MM.1S (cell line): ENCODE data around the gene SYT2.

Source experiments
- DNase-seq: peaks from one replicate; pipeline ENCODE4 v3.0.0-alpha.2; 2015
- H2AFZ ChIP-seq: fragments of 300-600 bp; sonication (generic); 2 replicates; pipeline ENCODE4 v1.6.0; 2016; ENCODE audit warnings: antibody characterized with exemption, low read length
- H3F3A ChIP-seq: fragments of 300-600 bp; sonication (generic); 2 replicates; pipeline ENCODE4 v1.6.1; 2016; ENCODE audit warnings: mild to moderate bottlenecking, antibody characterized with exemption, low read length, moderate library complexity, mixed read lengths; ENCODE audit not compliant: insufficient read depth
- H3K27ac ChIP-seq: fragments of 300-600 bp; sonication (generic); 2 replicates; pipeline ENCODE4 v1.5.1; 2016; ENCODE audit warnings: mild to moderate bottlenecking, low read length
- H3K27me3 ChIP-seq: fragments of 300-600 bp; sonication (generic); replicated peaks from 2 replicates; pipeline ENCODE4 v1.6.0; 2016; ENCODE audit warnings: low read length; ENCODE audit not compliant: insufficient read depth
- H3K36me3 ChIP-seq: fragments of 300-600 bp; sonication (generic); replicated peaks from 2 replicates; pipeline ENCODE4 v1.6.1; 2016; ENCODE audit warnings: mild to moderate bottlenecking, low read length, mixed read lengths; ENCODE audit not compliant: insufficient read depth
- H3K4me1 ChIP-seq: fragments of 300-600 bp; sonication (generic); 2 replicates; pipeline ENCODE4 v1.6.1; 2016; ENCODE audit warnings: low read length, mixed read lengths
- H3K4me2 ChIP-seq: fragments of 300-600 bp; sonication (generic); 2 replicates; pipeline ENCODE4 v1.6.0; 2016; ENCODE audit warnings: low read depth, low read length
- H3K4me3 ChIP-seq: fragments of 300-600 bp; sonication (generic); 2 replicates; pipeline ENCODE4 v1.5.1; 2016; ENCODE audit warnings: low read length, mixed read lengths
- H3K79me2 ChIP-seq: fragments of 300-600 bp; sonication (generic); 2 replicates; pipeline ENCODE4 v1.6.1; 2016; ENCODE audit warnings: mixed run types, low read length, mixed read lengths
- H3K9ac ChIP-seq: fragments of 300-600 bp; sonication (generic); 2 replicates; pipeline ENCODE4 v1.6.1; 2016; ENCODE audit warnings: low read length, mixed read lengths
- H3K9me2 ChIP-seq: fragments of 300-600 bp; sonication (generic); replicated peaks from 2 replicates; pipeline ENCODE4 v1.6.1; 2016; ENCODE audit warnings: mild to moderate bottlenecking, low read length, mixed read lengths; ENCODE audit not compliant: insufficient read depth
- H3K9me3 ChIP-seq: fragments of 300-600 bp; sonication (generic); replicated peaks from 2 replicates; pipeline ENCODE4 v1.6.1; 2016; ENCODE audit warnings: mild to moderate bottlenecking, low read length, mixed read lengths; ENCODE audit not compliant: insufficient read depth
- H4K20me1 ChIP-seq: fragments of 300-600 bp; sonication (generic); 2 replicates; pipeline ENCODE4 v1.6.1; 2016; ENCODE audit warnings: mild to moderate bottlenecking, low read length, moderate library complexity, mixed read lengths; ENCODE audit not compliant: insufficient read depth
- EZH2 ChIP-seq: fragments of 300-600 bp; sonication (generic); optimal IDR thresholded peaks from 2 replicates; pipeline ENCODE3; 2017; ENCODE audit warnings: low read depth, mild to moderate bottlenecking, antibody characterized with exemption, low read length, mixed read lengths
- EZH2phosphoT487 ChIP-seq: fragments of 300-600 bp; sonication (generic); IDR thresholded peaks from 2 replicates; pipeline ENCODE4 v1.6.1; 2018; ENCODE audit warnings: antibody characterized with exemption, low read length
- TF ChIP-seq, protein P1 (sequence below): fragments of 300-600 bp; sonication (generic); IDR thresholded peaks from 2 replicates; pipeline ENCODE4 v1.5.1; 2016; ENCODE audit warnings: antibody characterized with exemption, low read length, mixed read lengths

Gene SYT2

DNA sequence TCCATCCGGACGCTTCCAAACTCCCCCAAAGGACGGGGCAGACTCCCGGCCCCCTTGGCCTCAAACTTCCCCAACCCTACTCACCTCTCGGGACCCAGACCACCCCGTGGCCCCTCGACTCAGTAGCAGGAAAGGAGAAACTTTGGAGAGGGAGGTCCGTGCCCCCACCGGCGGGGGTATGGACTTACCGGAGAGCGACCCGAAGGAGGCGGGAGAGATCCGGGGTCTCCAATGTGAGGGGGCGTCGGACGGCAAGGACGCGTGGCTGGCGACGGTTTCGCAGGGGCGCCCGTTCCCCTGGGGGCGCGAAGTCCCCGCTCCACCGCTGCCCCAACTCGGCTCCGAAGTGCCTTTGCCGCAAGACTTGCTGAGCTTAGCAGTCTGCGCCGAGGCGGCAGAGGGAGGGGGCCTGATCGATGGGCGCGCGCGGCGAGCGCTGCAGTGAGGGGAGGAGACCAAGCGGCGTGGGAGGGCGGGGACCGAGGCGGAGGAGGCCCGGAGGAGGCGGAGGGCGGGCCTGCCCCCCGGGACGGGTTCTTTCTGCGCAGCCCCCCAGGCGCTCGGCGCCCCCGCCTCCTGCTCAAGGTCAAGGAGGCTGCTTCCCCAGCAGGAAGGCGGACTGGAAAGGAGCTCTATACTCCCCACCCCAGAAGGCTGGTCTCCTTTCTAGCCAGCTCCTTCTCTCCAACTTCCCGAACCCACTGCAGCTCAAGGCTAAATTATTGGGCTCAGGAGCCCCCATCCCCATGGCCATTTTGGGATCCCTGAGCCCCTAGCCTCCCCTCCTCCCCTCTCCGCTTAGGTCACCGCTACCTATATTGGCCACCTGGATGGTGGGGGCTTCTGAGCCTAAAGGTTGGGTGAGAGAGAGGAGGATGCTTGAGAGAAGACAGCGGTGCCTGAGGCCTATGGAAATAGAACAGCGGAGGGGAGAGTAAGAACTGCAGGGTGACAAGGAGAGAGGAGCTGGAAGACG lies at the start of gene SYT2:
Gene SYT2, minus strand, starts transcription at position 385 of the 976 bp plus-strand sequence. CDS start 104,682 bp downstream, outside the sequence.
- Histone ChIP-seq H4K20me1 (no peaks in the 10 kb centered on the region), H3K27ac (no peak within 1 kb of the TSS), H3K4me2 (no peak within 1 kb of the TSS), H2AFZ (no peak within 1 kb of the TSS), H3K9me3 (no peaks in the 10 kb centered on the region), H3K36me3 (no peaks in the 10 kb centered on the region), H3F3A (no peaks in the 10 kb centered on the region), H3K4me1 (no peaks in the 10 kb centered on the region), H3K79me2 (no peaks in the 10 kb centered on the region), H3K27me3 (peaks cover 74% of the 10 kb centered on the region), H3K9me2 (no peaks in the 10 kb centered on the region), H3K4me3 (no peak within 1 kb of the TSS), H3K9ac (no peak within 1 kb of the TSS)
- no peak for DNase-seq
- TF ChIP-seq EZH2phosphoT487: no peak
- TF ChIP-seq, protein P1, sequence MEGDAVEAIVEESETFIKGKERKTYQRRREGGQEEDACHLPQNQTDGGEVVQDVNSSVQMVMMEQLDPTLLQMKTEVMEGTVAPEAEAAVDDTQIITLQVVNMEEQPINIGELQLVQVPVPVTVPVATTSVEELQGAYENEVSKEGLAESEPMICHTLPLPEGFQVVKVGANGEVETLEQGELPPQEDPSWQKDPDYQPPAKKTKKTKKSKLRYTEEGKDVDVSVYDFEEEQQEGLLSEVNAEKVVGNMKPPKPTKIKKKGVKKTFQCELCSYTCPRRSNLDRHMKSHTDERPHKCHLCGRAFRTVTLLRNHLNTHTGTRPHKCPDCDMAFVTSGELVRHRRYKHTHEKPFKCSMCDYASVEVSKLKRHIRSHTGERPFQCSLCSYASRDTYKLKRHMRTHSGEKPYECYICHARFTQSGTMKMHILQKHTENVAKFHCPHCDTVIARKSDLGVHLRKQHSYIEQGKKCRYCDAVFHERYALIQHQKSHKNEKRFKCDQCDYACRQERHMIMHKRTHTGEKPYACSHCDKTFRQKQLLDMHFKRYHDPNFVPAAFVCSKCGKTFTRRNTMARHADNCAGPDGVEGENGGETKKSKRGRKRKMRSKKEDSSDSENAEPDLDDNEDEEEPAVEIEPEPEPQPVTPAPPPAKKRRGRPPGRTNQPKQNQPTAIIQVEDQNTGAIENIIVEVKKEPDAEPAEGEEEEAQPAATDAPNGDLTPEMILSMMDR: no peak
- no peak for TF ChIP-seq EZH2

DNA sequence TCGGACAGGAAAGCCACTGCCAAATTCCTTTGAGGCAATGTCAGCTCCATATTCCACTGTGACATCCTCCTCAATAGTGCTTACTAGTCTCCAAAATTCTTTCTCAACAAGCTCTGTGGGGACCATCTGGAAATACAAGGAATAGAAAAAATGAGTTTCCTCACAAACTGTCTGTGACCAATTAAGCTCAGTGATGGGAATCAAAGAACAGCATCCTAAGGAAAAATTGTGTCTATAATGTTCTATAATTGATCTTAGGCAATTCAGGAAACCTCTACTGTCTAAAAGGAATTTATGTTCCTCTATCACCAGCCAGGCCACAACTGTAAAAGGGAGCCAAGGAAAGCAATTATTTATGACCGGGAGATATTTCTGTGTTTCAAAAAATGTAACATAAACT lies 46.1 kb upstream of the SYT2 start:
- no peaks in the 10 kb centered on the region for H3K36me3 ChIP-seq
- no peak overlapping the region for H3K4me2 ChIP-seq
- no peak overlapping the region for H3K27ac ChIP-seq
- no peaks in the 10 kb centered on the region for H3K9me2 ChIP-seq
- TF ChIP-seq EZH2phosphoT487 (no peak), EZH2 (no peak)
- TF ChIP-seq, protein P1: no peak
- DNase-seq: no peak
- H3K4me3 ChIP-seq: no peak overlapping the region
- H3K4me1 ChIP-seq: no peaks in the 10 kb centered on the region
- H4K20me1 ChIP-seq: no peaks in the 10 kb centered on the region
- no peaks in the 10 kb centered on the region for H3K79me2 ChIP-seq
- no peak overlapping the region for H3K9ac ChIP-seq
- H3F3A ChIP-seq: no peaks in the 10 kb centered on the region
- H3K9me3 ChIP-seq: no peaks in the 10 kb centered on the region
- H2AFZ ChIP-seq: no peak overlapping the region
- no peaks in the 10 kb centered on the region for H3K27me3 ChIP-seq

DNA sequence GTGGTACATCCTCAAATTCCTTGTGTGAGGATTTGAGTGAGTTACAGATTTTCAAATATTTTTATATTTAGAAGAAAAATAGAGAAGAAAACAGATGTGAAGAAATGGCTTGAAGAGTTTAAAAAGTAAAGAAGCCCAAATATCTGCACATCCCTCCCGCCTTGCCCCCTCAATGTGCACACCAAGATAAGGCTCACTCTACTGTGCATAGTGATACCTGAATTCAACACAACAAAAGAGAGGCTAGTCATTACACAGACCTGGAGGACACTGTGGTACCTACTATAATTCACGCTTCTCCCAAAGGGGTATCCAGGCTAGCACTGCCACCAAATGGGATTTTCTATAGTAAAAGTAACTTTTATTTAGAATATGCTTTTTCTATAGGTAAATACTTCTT lies 44.0 kb upstream of the SYT2 start:
- Histone ChIP-seq H3K4me3 (no peak overlapping the region), H3K36me3 (no peaks in the 10 kb centered on the region)

More for the DNA sequence above, 44.0 kb upstream of the SYT2 start:
- H2AFZ ChIP-seq: no peak overlapping the region
- TF ChIP-seq EZH2 (no peak), EZH2phosphoT487 (no peak)
- TF ChIP-seq, protein P1: no peak
- no peaks in the 10 kb centered on the region for H3K27me3 ChIP-seq
- H3K9me3 ChIP-seq: no peaks in the 10 kb centered on the region
- no peaks in the 10 kb centered on the region for H3K4me1 ChIP-seq
- H3K9me2 ChIP-seq: no peaks in the 10 kb centered on the region
- H3K27ac ChIP-seq: no peak overlapping the region
- DNase-seq: no peak
- H3K9ac ChIP-seq: no peak overlapping the region
- H3K79me2 ChIP-seq: no peaks in the 10 kb centered on the region
- no peaks in the 10 kb centered on the region for H3F3A ChIP-seq
- no peak overlapping the region for H3K4me2 ChIP-seq
- no peaks in the 10 kb centered on the region for H4K20me1 ChIP-seq
